GM21390 (cell line): ENCODE measurements around the gene DCLK1.
"Not testable (repeated sequence)": the region's sequence is repeated elsewhere in the genome, so short reads cannot be mapped to it uniquely, and the experiment has no call there.

Experiments used
- ATAC-seq: cut with Tn5 transposase; IDR thresholded peaks from one replicate; pipeline ENCODE4 v1.9.1; 2021; ENCODE audit not compliant: unreplicated experiment

DCLK1 gene

GRCh38 chr13:36132376-36132775 is 1.2 kb upstream of the DCLK1 start:
- no peak for ATAC-seq

GRCh38 chr13:36131931-36132297 is 732 bp upstream of the DCLK1 start:
- ATAC-seq: no peak

DNA sequence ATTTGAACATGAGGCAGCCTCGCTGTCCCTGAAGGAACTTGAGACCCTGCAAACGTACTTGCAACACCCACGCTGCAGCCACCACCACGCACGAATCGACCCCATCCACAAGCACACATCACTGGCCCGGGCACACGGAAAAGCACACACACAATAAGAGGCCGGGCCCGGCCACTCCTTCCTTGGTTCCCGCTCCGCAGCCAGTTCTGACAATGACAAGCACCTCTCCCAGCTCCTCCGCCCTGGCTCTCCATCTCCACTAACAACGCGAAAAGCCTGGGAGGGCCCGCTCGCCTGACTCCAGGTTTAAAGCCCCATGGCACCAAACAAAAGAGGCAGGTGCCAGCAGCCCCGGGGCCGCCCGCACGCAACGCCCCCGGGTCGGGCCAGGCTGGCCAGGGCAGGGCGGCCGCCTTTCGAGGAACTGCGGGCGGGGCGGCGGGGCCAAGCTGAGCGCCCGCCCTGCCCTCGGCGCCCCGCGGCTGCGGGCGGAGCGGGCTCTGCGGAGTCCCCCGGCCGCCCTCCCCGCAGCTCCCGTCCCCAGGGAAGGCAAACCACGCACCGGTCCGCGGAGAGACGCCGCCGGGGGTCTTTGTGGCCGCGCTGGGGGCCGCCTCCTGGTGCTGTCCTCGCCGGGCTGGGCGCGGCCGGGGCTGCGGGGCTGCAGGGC is 495 bp downstream of the DCLK1 start:
- no peak for ATAC-seq

GRCh38 chr13:36130193-36130551 is 1.0 kb downstream of the DCLK1 start:
- no peak for ATAC-seq

GRCh38 chr13:36129539-36129938 is 1.6 kb downstream of the DCLK1 start:
- ATAC-seq: no peak

- ATAC-seq: no peak
These were observed 4.7 kb downstream of the DCLK1 start for GRCh38 chr13:36126491-36126890.

- no peak for ATAC-seq
These were observed 5.3 kb downstream of the DCLK1 start for GRCh38 chr13:36125841-36126240.

DNA sequence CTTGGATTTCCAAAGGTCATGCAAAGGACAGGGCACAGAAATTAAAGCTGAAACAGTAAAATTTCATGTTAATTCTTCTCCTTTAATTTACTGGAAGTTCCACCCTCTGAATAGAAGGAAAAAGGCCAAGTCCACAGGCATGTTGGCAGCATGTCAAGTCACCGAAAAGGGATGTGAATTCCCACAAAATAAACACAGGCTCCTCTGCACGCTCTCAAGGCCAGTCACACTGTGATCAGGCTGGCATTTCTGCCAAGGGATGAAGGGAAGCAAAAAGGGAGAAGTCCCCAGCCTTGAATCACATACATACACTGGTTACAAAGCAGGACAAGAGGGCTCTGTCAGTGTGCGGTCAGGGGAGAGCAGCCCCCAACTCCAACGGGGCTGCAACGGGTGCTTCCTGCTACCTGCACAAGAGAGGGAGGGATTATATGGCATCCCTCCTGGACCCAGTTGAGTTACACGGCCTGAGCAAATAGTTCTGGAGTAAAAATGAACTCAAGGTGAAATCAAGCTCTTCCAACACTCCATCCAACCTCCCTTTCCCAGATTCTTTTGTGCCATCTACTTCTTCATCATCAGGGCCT is 6.9 kb downstream of the DCLK1 start:
- ATAC-seq: no peak

DNA sequence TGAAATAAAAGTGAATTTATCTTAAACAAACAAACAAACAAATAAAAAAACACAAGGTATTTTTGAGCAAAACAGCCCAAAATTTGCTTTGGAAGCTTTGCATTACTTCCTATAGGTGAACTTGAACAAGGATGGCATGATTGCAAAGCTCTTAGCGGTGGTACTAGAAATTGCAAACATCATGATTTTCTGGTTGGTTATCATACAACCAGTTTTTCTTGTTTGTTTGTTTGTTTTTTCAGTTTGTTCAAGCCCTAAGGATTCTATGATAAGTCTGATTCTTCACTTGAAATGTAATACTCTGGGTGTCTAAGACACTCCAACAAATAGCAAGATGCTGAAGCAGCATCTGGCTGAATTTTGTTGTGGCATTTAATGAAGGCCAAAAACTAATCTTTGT is 15.9 kb downstream of the DCLK1 start:
- no peak for ATAC-seq

DNA sequence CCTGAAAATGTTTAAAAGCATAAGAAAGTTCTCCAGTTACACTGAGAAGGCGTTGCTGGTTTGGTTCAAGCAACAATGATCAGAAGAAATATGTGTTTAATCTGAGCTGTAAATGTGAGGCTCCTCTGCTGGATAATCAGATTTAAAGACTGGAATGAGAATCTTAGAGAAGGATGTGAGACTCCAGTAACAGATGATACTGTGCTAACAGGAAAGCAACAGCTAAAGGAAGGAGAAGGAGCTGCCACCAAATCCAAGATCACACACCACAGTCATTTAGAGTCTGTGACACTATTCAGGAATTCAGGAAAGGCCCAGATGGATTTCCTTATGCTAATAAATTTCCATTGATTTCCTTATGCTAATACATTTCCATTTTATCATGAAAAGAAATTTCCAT is 16.9 kb downstream of the DCLK1 start:
- no peak for ATAC-seq

DNA sequence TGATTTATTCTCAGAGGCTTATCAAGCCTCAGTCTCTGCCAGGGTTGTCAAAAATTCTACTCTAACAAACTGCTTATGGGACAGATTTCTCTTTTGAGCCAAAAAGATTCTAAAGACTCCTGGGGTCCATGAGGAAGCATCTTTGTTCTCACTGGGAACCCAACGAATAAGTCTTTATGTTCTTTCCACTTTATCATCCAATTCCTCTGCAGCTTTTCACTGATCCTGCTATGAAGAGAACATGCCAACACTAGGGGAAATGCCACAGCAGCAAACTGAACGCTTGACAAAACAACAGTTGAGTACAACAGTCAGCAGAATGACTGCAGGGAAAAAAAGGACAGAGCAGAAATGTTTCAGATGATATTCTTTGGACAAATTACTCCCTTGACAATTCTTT is 22.2 kb downstream of the DCLK1 start:
- ATAC-seq: no peak

DNA sequence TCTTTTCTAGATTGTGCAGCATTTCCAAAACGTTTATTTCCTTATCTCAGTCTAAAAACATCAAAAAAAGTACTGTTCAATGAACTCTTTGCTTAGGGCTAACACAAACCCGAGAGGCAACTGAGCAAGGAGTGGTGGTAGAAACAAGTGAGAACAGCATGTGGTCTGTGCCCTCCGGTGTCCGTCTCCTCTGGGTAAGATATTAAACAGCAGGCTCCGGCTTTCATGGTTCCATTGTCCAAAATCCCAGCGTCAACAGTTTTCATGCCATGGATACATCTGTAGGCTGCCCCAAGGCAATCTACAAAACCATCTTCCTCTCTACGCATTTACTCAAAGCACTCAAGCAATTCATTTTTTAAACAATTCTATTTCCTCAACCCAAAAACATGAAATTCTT is 22.8 kb downstream of the DCLK1 start:
- no peak for ATAC-seq

GRCh38 chr13:36107521-36107920 is 23.7 kb downstream of the DCLK1 start:
- no peak for ATAC-seq

DNA sequence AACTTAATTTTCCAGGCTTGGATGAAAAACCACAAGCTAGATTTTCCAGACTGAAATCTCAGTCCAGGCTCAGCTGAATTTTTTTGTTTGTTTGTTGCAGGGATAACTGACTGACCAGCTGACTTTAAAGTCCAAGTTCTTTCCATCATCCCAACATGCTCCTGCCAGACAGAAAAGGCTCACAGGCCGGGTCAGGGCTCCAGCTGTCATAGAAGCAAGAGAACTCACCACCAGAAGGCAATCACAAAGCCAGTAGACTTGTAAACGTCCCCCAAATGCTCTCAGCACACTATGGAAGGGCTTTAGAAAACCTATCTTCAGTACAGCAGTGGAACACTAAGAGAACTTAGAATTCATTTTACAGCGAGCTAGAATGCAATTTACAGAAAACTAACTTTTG is 25.5 kb downstream of the DCLK1 start:
- ATAC-seq: no peak

GRCh38 chr13:36102721-36103120 is 28.5 kb downstream of the DCLK1 start:
- no peak for ATAC-seq

GRCh38 chr13:36101907-36102306 is 29.3 kb downstream of the DCLK1 start:
- not testable (repeated sequence) for ATAC-seq

DNA sequence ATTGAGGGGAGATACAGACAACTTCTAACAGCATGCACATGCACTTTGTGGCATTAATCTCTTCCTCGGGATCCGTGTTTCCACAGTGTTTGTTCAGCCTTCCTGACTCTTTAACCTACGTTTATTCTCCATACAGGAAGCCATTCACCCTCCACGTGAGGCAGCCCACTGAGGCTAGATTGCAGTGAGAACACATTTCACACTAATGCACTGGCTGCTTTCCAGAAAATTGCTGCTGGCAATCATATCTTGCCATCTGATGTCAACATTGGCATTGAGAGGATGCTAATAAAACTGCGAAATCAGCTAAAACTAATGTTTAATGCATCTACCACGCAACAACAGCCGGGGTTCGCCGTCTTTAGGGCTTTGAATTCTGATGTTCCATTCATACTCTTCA is 30.0 kb downstream of the DCLK1 start:
- ATAC-seq: no peak

GRCh38 chr13:36098080-36098479 is 33.1 kb downstream of the DCLK1 start:
- no peak for ATAC-seq

GRCh38 chr13:36096461-36097416 is 34.4 kb downstream of the DCLK1 start:
- no peak for ATAC-seq

GRCh38 chr13:36094478-36094877 is 36.7 kb downstream of the DCLK1 start:
- ATAC-seq: no peak

DNA sequence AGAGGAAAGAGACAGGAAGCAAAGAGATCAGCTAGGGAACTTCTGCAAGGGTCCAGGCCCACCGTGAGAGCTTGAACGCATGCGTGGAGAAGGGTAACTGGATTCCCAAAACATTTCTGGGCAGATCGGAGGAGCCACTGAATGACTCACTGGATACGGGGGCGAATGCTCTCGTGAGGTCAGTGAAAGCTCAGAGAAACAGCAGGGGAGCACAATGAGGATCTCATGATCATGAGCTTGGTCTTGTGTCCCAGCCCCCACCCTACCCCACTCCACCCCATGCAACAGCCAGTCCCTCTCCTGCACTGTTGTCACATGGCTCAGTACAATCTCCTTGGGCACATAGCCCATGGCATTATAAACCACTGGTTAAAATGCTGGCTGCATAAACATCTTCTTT is 40.6 kb downstream of the DCLK1 start:
- no peak for ATAC-seq

DNA sequence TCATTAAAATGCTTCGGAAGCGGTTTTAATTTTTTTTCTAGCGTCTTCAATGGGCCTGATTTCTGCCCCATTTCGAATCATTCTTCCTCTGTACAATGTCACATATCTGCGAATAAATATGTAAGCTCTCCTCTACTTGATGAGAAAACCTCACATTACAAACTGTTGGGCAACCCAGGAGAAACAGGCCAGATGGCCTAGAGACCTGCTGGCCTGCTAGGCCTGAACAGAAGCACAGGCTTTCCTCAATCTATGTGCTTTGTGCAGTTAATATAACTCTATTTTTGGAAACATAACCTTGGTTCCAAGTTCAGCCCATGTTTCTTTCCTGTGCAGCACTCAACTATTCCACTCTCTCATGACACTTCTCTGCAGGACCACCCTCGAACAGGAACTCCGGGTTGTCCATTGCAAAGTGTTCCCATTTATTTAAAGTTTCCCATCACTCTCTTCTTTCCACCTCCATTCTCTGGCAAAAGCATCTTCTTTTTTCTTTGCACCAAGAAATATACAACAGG is 42.0 kb downstream of the DCLK1 start:
- no peak for ATAC-seq
